HepG2 (cell line): ENCODE results near the gene TWIST2. TPM values are rescaled to one million over a fixed set of nuclear protein-coding genes. Genes with fewer than 3 reads are reported as not detected.

Experiments
- ATAC-seq: fragments of 200-7000 bp; cut with Tn5 transposase; 3 replicates; pipeline ENCODE4 v1.9.1; 2020; ENCODE audit warnings: mild to moderate bottlenecking, moderate library complexity
- BruUV-seq: library from RNA; stranded (reverse); fragments of 400-500 nt; replicated peaks from 2 replicates; lab custom pipeline; 2021; lab: Mats Ljungman, UMichigan
- CTCF ChIA-PET: fragments of 300-600 bp; formaldehyde crosslinking; extraction: SDS; loops from one replicate; lab custom pipeline; 2021; ENCODE audit warnings: low total read pairs, inconsistent platforms, low intra/inter-chr PET ratio; lab: Yijun Ruan, JAX
- POLR2A ChIA-PET: fragments of 350-600 bp; sonication (Branson Sonifier 250); formaldehyde crosslinking; loops from one replicate; lab custom pipeline; 2020; ENCODE audit warnings: antibody characterized with exemption, inconsistent platforms; lab: Yijun Ruan, JAX
- DNase-seq: peaks from one replicate; pipeline ENCODE4 v3.0.0-alpha.2; 2015; ENCODE audit warnings: low spot score
- FAIRE-seq: peaks from 3 replicates; lab custom pipeline; 2011; peaks lifted over from hg19 to GRCh38; lab: Jason Lieb, UNC
- H2AFZ ChIP-seq: one replicate; pipeline ENCODE4 v1.6.1; 2011; ENCODE audit warnings: low read length, inconsistent platforms
- H3K27ac ChIP-seq: fragments of 300-600 bp; 3 replicates; pipeline ENCODE4 v1.8.0; 2011; ENCODE audit warnings: mixed run types, mild to moderate bottlenecking, mixed read lengths, low read length, inconsistent platforms; ENCODE audit not compliant: insufficient read depth; ENCODE audit errors: extremely low read length
- H3K27me3 ChIP-seq, 2 experiments: fragments of 200-600 bp in 1 of 2; 2 replicates in 1 of 2; 3 replicates in 1 of 2; pipeline versions ENCODE4 v1.6.0 to v1.8.0; 2011; ENCODE audit warnings: low read length in 2 of 2, mild to moderate bottlenecking in 2 of 2, moderate library complexity in 2 of 2, inconsistent platforms in 1 of 2; ENCODE audit not compliant: insufficient read depth in 2 of 2, control insufficient read depth in 1 of 2
- H3K36me3 ChIP-seq, 2 experiments: fragments of 200-600 bp in 1 of 2; replicated peaks in 1 of 2; 2 replicates in 1 of 2; 3 replicates in 1 of 2; pipeline versions ENCODE4 v1.5.1 to v1.8.0; 2011; ENCODE audit warnings: low read length in 2 of 2, inconsistent platforms in 1 of 2; ENCODE audit not compliant: insufficient read depth in 2 of 2, control insufficient read depth in 1 of 2
- H3K4me1 ChIP-seq: 2 replicates; pipeline ENCODE4 v1.5.1; 2012; ENCODE audit warnings: low read length, inconsistent platforms; ENCODE audit not compliant: insufficient read depth
- H3K4me2 ChIP-seq: 2 replicates; pipeline ENCODE4 v1.6.0; 2011; ENCODE audit warnings: low read depth, low read length, inconsistent platforms
- H3K4me3 ChIP-seq, 3 experiments: fragments of 200-600 bp in 1 of 3; sonication (generic), shearing (Covaris generic) in 1 of 3; replicated peaks in 1 of 3; 2 replicates each; pipeline ENCODE4 v1.5.1; 2011 to 2016; ENCODE audit warnings: low read length in 3 of 3, inconsistent platforms in 2 of 3, low read depth in 2 of 3, mild to moderate bottlenecking in 2 of 3, control low read depth in 1 of 3, mixed read lengths in 1 of 3; ENCODE audit not compliant: insufficient read depth in 1 of 3
- H3K79me2 ChIP-seq: one replicate; pipeline ENCODE4 v1.6.1; 2011; ENCODE audit warnings: low read length, inconsistent platforms; ENCODE audit not compliant: insufficient read depth
- H3K9ac ChIP-seq: 2 replicates; pipeline ENCODE4 v1.6.0; 2011; ENCODE audit warnings: mild to moderate bottlenecking, low read depth, low read length, inconsistent platforms; ENCODE audit not compliant: insufficient read depth
- H3K9me3 ChIP-seq: 2 replicates; pipeline ENCODE4 v1.5.1; 2012; ENCODE audit warnings: mild to moderate bottlenecking, low read length
- H4K20me1 ChIP-seq: 2 replicates; pipeline ENCODE4 v1.6.0; 2011; ENCODE audit warnings: inconsistent platforms, mild to moderate bottlenecking, low read length, moderate library complexity; ENCODE audit not compliant: insufficient read depth
- CREB1 ChIP-seq, 2 experiments: fragments of 450-650 bp in 1 of 2; IDR thresholded peaks; 2 replicates each; pipeline ENCODE4 v1.6.1; 2016 to 2017; ENCODE audit warnings: control low read depth in 1 of 2, mild to moderate bottlenecking in 1 of 2, missing compliant biosample characterization in 1 of 2, missing genetic modification characterization in 1 of 2
- EP300 ChIP-seq, 3 experiments: sonication (generic) in 1 of 3; formaldehyde crosslinking in 1 of 3; IDR thresholded peaks; 2 replicates each; pipeline versions ENCODE4 v1.5.1 to v1.6.1; 2011 to 2020; ENCODE audit warnings: low read depth in 2 of 3, low read length in 2 of 3, borderline replicate concordance in 1 of 3, improper control_type of control experiment in 1 of 3, mild to moderate bottlenecking in 1 of 3, missing genetic modification reagents in 1 of 3, moderate library complexity in 1 of 3
- ETV6 ChIP-seq: sonication (generic); formaldehyde crosslinking; conservative IDR thresholded peaks from 2 replicates; pipeline ENCODE4 v1.4.0; 2020; ENCODE audit warnings: missing genetic modification reagents
- KDM5B ChIP-seq: sonication (generic); formaldehyde crosslinking; IDR thresholded peaks from 2 replicates; pipeline ENCODE4 v1.4.0; 2020; ENCODE audit warnings: missing genetic modification reagents, mild to moderate bottlenecking, borderline replicate concordance
- MYPOP ChIP-seq: sonication (generic); formaldehyde crosslinking; IDR thresholded peaks from 2 replicates; pipeline ENCODE4 v1.8.1; 2023; ENCODE audit warnings: mild to moderate bottlenecking, moderate library complexity, missing genetic modification reagents
- NR2F1 ChIP-seq, 2 experiments: fragments of 450-650 bp in 1 of 2; formaldehyde crosslinking in 1 of 2; IDR thresholded peaks; 2 replicates each; pipeline versions ENCODE4 v1.5.0 to v1.6.1; 2016 to 2020; ENCODE audit warnings: mild to moderate bottlenecking in 1 of 2, missing compliant biosample characterization in 1 of 2, missing genetic modification reagents in 1 of 2, moderate library complexity in 1 of 2
- TBX3 ChIP-seq: fragments of 450-650 bp; IDR thresholded peaks from 2 replicates; pipeline ENCODE4 v1.6.1; 2017; ENCODE audit warnings: antibody characterized with exemption, mild to moderate bottlenecking, inconsistent platforms, borderline replicate concordance
- ZNF704 ChIP-seq: sonication (generic); formaldehyde crosslinking; IDR thresholded peaks from 2 replicates; pipeline ENCODE4 v1.8.1; 2023; ENCODE audit warnings: mild to moderate bottlenecking, inconsistent platforms, moderate library complexity, missing genetic modification reagents, borderline replicate concordance
- WGBS: methylation state at CpG from one replicate; pipeline ENCODE4 v1.1.6; 2017; ENCODE audit warnings: low lambda C conversion rate; 5-methylcytosine and 5-hydroxymethylcytosine counted together
- in situ Hi-C: cut with HindIII; loops from 2 replicates; pipeline ENCODE4 v1.10.0; 2017; ENCODE audit warnings: low pct_unique_long_range_greater_than_20kb; ENCODE audit not compliant: extremely low pct_ligation_motif_present
- intact Hi-C: fragments of 100-400 bp; cut with micrococcal nuclease; formaldehyde crosslinking; loops from one replicate; pipeline ENCODE4 v1.10.0; 2022; ENCODE audit not compliant: unreplicated experiment
- polyA plus RNA-seq, 8 experiments: library from polyadenylated mRNA; depleted of rRNA in 3 of 8; stranded (reverse) in 7 of 8; unstranded in 1 of 8; fragments of >200 nt; fragmentation: Illumina TruSeq in 4 of 8; extraction: Trizol in 4 of 8; gene quantifications; 2 replicates each; pipeline versions ENCODE4 v1.2.1 to v1.2.3, GENCODE V29; 2011 to 2016; ENCODE audit warnings: low read depth in 4 of 8, missing spikeins in 1 of 8, mixed read lengths in 1 of 8; ENCODE audit not compliant: insufficient read depth in 1 of 8
- total RNA-seq, 5 experiments: library from RNA; depleted of rRNA; stranded (reverse); fragments of >200 nt; fragmentation: Illumina TruSeq; extraction: Trizol; gene quantifications; 2 replicates each; pipeline ENCODE4 v1.2.3, GENCODE V29; 2016; ENCODE audit warnings: low read depth in 1 of 5

The TWIST2 gene
- total and polyA plus RNA-seq, 2 of the 13 experiments (the other 11 are each of a cell fraction or from before 2014, with no cell fraction given): 0.08 to 0.11 TPM

- Histone ChIP-seq H3K36me3 (no peaks in the 10 kb centered on the region), H3K79me2 (no peaks in the 10 kb centered on the region), H3K27ac (no peak overlapping the region), H3K4me3 (no peak overlapping the region), H2AFZ (no peak overlapping the region), H3K4me2 (no peak overlapping the region), H3K9me3 (no peaks in the 10 kb centered on the region), H3K4me1 (no peaks in the 10 kb centered on the region), H4K20me1 (no peaks in the 10 kb centered on the region; the same call in 1 of the 2 replicates), H3K27me3 (peaks cover 14 to 70% of the 10 kb centered on the region in 2 experiments; a peak in 4 of 5 replicates), H3K9ac (no peak overlapping the region)
- no TSS peak for BruUV-seq
- POLR2A ChIA-PET: no interaction called here
- DNase-seq (no peak), FAIRE-seq (no peak), ATAC-seq (no peak)
- WGBS: 4% methylated on average over 8 of the region's 8 CpGs
- intact Hi-C loops: no loop called here
- in situ Hi-C loops: no loop called here
- TF ChIP-seq CREB1 (IDR thresholded peaks at IDR 0.05) (peak; percentile 63), CREB1 (CRISPR knock-in tag; IDR thresholded peaks at IDR 0.05) (no peak), ZNF704 (CRISPR knock-in tag) (no peak), MYPOP (CRISPR knock-in tag) (no peak), TBX3 (no peak), NR2F1 (CRISPR knock-in tag; IDR thresholded peaks at IDR 0.05) (no peak), KDM5B (CRISPR knock-in tag) (no peak), ETV6 (CRISPR knock-in tag) (no peak), EP300 (IDR thresholded peaks at IDR 0.05; ENCODE audit: low read depth in 2 of 2, low read length in 2 of 2) (no peak), EP300 (CRISPR knock-in tag; IDR thresholded peaks at IDR 0.05; ENCODE audit: borderline replicate concordance) (no peak)
- CTCF ChIA-PET: no interaction called here
Measured at GRCh38 chr2:238939521-238940403, 91.9 kb downstream of the TWIST2 start.
